Measurements from ENCODE around the gene GPC6.

GRCh38 chr13:94286581-94286980 lies 1060.0 kb downstream of the GPC6 start:
- no peak for TF ChIP-seq CTCF (conservative IDR thresholded peaks at IDR 0.05)
- no peak for TF ChIP-seq EZH2 (IDR thresholded peaks at IDR 0.05; ENCODE audit: low read depth)
